Mesothelial cell of epicardium (in vitro differentiated cells): ENCODE results near the gene NPBWR2. TPM values are rescaled to one million over a fixed set of nuclear protein-coding genes. Genes with fewer than 3 reads are reported as not detected.

Experiments
- DNase-seq, 2 experiments: peaks; one replicate each; pipeline ENCODE4 v3.0.0; 2021; ENCODE audit warnings: low spot score in 2 of 2; ENCODE audit not compliant: unreplicated experiment in 2 of 2
- H3K27ac Mint-ChIP-seq: 2 replicates; pipeline ENCODE4 v1.8.0; 2021; ENCODE audit warnings: mixed read lengths
- H3K27me3 Mint-ChIP-seq: 2 replicates; pipeline ENCODE4 v1.8.0; 2021; ENCODE audit warnings: low read depth, mixed read lengths
- H3K36me3 Mint-ChIP-seq: 2 replicates; pipeline ENCODE4 v1.8.0; 2021; ENCODE audit warnings: mixed read lengths
- H3K4me1 Mint-ChIP-seq: 2 replicates; pipeline ENCODE4 v1.8.0; 2021; ENCODE audit warnings: mixed read lengths
- H3K4me3 Mint-ChIP-seq: 2 replicates; pipeline ENCODE4 v1.8.0; 2021; ENCODE audit warnings: mild to moderate bottlenecking, moderate library complexity, mixed read lengths
- H3K9me3 Mint-ChIP-seq: 2 replicates; pipeline ENCODE4 v1.8.0; 2021; ENCODE audit warnings: mixed read lengths
- CTCF ChIP-seq: fragments of 200-600 bp; sonication (generic); IDR thresholded peaks from one replicate; pipeline ENCODE4 v1.5.0; 2021; ENCODE audit warnings: antibody characterized with exemption; ENCODE audit not compliant: unreplicated experiment
- total RNA-seq: library from RNA; stranded (reverse); gene quantifications from 3 replicates; pipeline ENCODE4 v1.2.1, GENCODE V29; 2021

NPBWR2 gene
- total RNA-seq, 1 donor from 2014 or later, result not detected

GRCh38 chr20:64071341-64072332 is 35.7 kb downstream of the NPBWR2 start:
- DNase-seq, result no peak
- Mint-ChIP-seq H3K27me3 (no peaks in the 10 kb centered on the region), H3K36me3 (no peaks in the 10 kb centered on the region), H3K4me1 (no peaks in the 10 kb centered on the region), H3K27ac (no peak overlapping the region), H3K4me3 (no peak overlapping the region), H3K9me3 (no peaks in the 10 kb centered on the region)
- no peak for TF ChIP-seq CTCF

- H3K4me1 Mint-ChIP-seq, result peaks cover 2% of the 10 kb centered on the region
- no peak for TF ChIP-seq CTCF
- H3K27ac Mint-ChIP-seq, result no peak overlapping the region
- H3K36me3 Mint-ChIP-seq, result no peaks in the 10 kb centered on the region
- DNase-seq, result no peak
- H3K4me3 Mint-ChIP-seq, result no peak overlapping the region
- no peaks in the 10 kb centered on the region for H3K9me3 Mint-ChIP-seq
- no peaks in the 10 kb centered on the region for H3K27me3 Mint-ChIP-seq
These were observed 36.9 kb downstream of the NPBWR2 start for GRCh38 chr20:64070244-64070993.

GRCh38 chr20:64069614-64070243 is 37.6 kb downstream of the NPBWR2 start:
- no peaks in the 10 kb centered on the region for H3K36me3 Mint-ChIP-seq
- H3K27ac Mint-ChIP-seq, result no peak overlapping the region
- no peak overlapping the region for H3K4me3 Mint-ChIP-seq
- no peaks in the 10 kb centered on the region for H3K9me3 Mint-ChIP-seq
- peaks cover 5% of the 10 kb centered on the region for H3K4me1 Mint-ChIP-seq
- no peaks in the 10 kb centered on the region for H3K27me3 Mint-ChIP-seq
- DNase-seq, result no peak
- TF ChIP-seq CTCF, result peak; percentile 56

GRCh38 chr20:64069209-64069613 is 38.2 kb downstream of the NPBWR2 start:
- TF ChIP-seq CTCF, result no peak
- no peak overlapping the region for H3K27ac Mint-ChIP-seq
- H3K4me3 Mint-ChIP-seq, result no peak overlapping the region
- H3K4me1 Mint-ChIP-seq, result peaks cover 10% of the 10 kb centered on the region
- H3K36me3 Mint-ChIP-seq, result no peaks in the 10 kb centered on the region
- no peak for DNase-seq
- H3K27me3 Mint-ChIP-seq, result no peaks in the 10 kb centered on the region
- no peaks in the 10 kb centered on the region for H3K9me3 Mint-ChIP-seq

- TF ChIP-seq CTCF, result no peak
- no peaks in the 10 kb centered on the region for H3K9me3 Mint-ChIP-seq
- DNase-seq, result no peak
- no peaks in the 10 kb centered on the region for H3K36me3 Mint-ChIP-seq
- H3K27me3 Mint-ChIP-seq, result no peaks in the 10 kb centered on the region
- no peak overlapping the region for H3K4me3 Mint-ChIP-seq
- H3K4me1 Mint-ChIP-seq, result peaks cover 15% of the 10 kb centered on the region
- no peak overlapping the region for H3K27ac Mint-ChIP-seq
These were observed 38.8 kb downstream of the NPBWR2 start for GRCh38 chr20:64068386-64069208.
